Vagina (tissue), 2 donors: ENCODE results near the gene TMEM248. TPM values are rescaled to one million over a fixed set of nuclear protein-coding genes. Genes with fewer than 3 reads are reported as not detected.
"Not testable (repeated sequence)": the region's sequence is repeated elsewhere in the genome, so short reads cannot be mapped to it uniquely, and the experiment has no call there.

ENCODE experiments used
- DNase-seq, 2 donors: peaks; one replicate each; pipeline ENCODE4 v3.0.0-alpha.2; 2017; ENCODE audit errors: extremely low spot score in 2 of 2
- H3K27ac ChIP-seq: fragments of 200-600 bp; sonication (generic); one replicate; pipeline ENCODE4 v1.5.1; 2019
- H3K27me3 ChIP-seq: fragments of 200-600 bp; sonication (generic); one replicate; pipeline ENCODE4 v1.5.1; 2019
- H3K36me3 ChIP-seq, 2 donors: fragments of 200-600 bp; sonication (generic); one replicate each; pipeline ENCODE4 v1.5.1; 2017 to 2019
- H3K4me1 ChIP-seq: fragments of 200-600 bp; sonication (generic); one replicate; pipeline ENCODE4 v1.5.1; 2019
- H3K4me3 ChIP-seq, 2 donors: fragments of 200-600 bp; sonication (generic); 1 replicate in 1 of 2; 2 replicates in 1 of 2; pipeline ENCODE4 v1.5.1; 2016 to 2019
- H3K9me3 ChIP-seq: fragments of 200-600 bp; sonication (generic); one replicate; pipeline ENCODE4 v1.5.1; 2019
- CTCF ChIP-seq, 3 experiments: fragments of 450-650 bp in 2 of 3; fragments of 200-600 bp in 1 of 3; sonication (generic) in 1 of 3; IDR thresholded peaks; one replicate each; pipeline ENCODE4 v1.5.1; 2017 to 2019; ENCODE audit warnings: antibody characterized with exemption in 3 of 3, mild to moderate bottlenecking in 2 of 3, moderate library complexity in 2 of 3
- POLR2A ChIP-seq, 2 donors: fragments of 450-650 bp; IDR thresholded peaks; one replicate each; pipeline ENCODE4 v1.6.1; 2017; ENCODE audit warnings: antibody characterized with exemption in 2 of 2, mild to moderate bottlenecking in 2 of 2, moderate library complexity in 2 of 2
- POLR2AphosphoS5 ChIP-seq, 2 donors: sonication (generic); formaldehyde crosslinking; IDR thresholded peaks; one replicate each; pipeline ENCODE4 v1.9.0; 2017; ENCODE audit warnings: antibody characterized with exemption in 2 of 2, mild to moderate bottlenecking in 2 of 2, low read depth in 1 of 2; ENCODE audit not compliant: insufficient read depth in 1 of 2
- intact Hi-C: fragments of 100-400 bp; cut with DNase I; formaldehyde crosslinking; loops from one replicate; pipeline ENCODE4 v1.15.1; 2023
- small RNA-seq: library from RNA; depleted of rRNA; stranded (forward); fragments of <200 nt; gene quantifications from one replicate; pipeline ENCODE3, GENCODE V24; 2016
- total RNA-seq: library from RNA; depleted of rRNA; stranded (reverse); fragments of >200 nt; gene quantifications from one replicate; pipeline ENCODE4 v1.2.3, GENCODE V29; 2016

TMEM248 gene
- total RNA-seq, 1 donor from 2014 or later = 59.7 TPM

GRCh38 chr7:66995050-66995776 is 74.2 kb downstream of the TMEM248 start, which contains the start of gene SBDS:
SBDS (minus strand) TSS chr7:66995586; CDS start chr7:66995417, 169 bp downstream.
- Histone ChIP-seq H3K36me3 (peaks cover 0 to 35% of the 10 kb centered on the region in 2 donors), H3K4me1 (peaks cover 25% of the 10 kb centered on the region)
- intact Hi-C loops = not testable (repeated sequence)

GRCh38 chr7:66996444-66997191 is 75.6 kb downstream of the TMEM248 start, which contains the start of gene TYW1:
TYW1 (plus strand) TSS chr7:66996833; CDS start chr7:66996979, 146 bp downstream.
- intact Hi-C loops, H3K9me3 ChIP-seq, H3K27me3 ChIP-seq: not testable (repeated sequence)
- peaks cover 25% of the 10 kb centered on the region for H3K4me1 ChIP-seq
- peak; percentile 99 for DNase-seq
- H3K4me3 ChIP-seq = peak within 1 kb of the TSS; percentile 72 to 78
- H3K36me3 ChIP-seq = peaks cover 0 to 21% of the 10 kb centered on the region in 2 donors
- peak within 1 kb of the TSS; percentile 93 for H3K27ac ChIP-seq
- TF ChIP-seq POLR2A (IDR thresholded peaks at IDR 0.05) = peak in 1 of 2 donors; percentile 28
- peak; percentile 76 to 84 for TF ChIP-seq POLR2AphosphoS5 (IDR thresholded peaks at IDR 0.05; ENCODE audit: insufficient read depth in 1 of 2, low read depth in 1 of 2)

More at GRCh38 chr7:66995050-66995776, 74.2 kb downstream of the TMEM248 start, which contains the start of gene SBDS:
- peak; percentile 84 to 98 for TF ChIP-seq POLR2AphosphoS5 (IDR thresholded peaks at IDR 0.05; ENCODE audit: insufficient read depth in 1 of 2, low read depth in 1 of 2)
- peak in 1 of 2 donors; percentile 97 for TF ChIP-seq POLR2A (IDR thresholded peaks at IDR 0.05)
- DNase-seq = peak; percentile 96 to 98
- peak within 1 kb of the TSS; percentile 93 for H3K27ac ChIP-seq
- peak within 1 kb of the TSS; percentile 72 to 96 for H3K4me3 ChIP-seq
- H3K9me3 ChIP-seq, H3K27me3 ChIP-seq: not testable (repeated sequence)

DNA sequence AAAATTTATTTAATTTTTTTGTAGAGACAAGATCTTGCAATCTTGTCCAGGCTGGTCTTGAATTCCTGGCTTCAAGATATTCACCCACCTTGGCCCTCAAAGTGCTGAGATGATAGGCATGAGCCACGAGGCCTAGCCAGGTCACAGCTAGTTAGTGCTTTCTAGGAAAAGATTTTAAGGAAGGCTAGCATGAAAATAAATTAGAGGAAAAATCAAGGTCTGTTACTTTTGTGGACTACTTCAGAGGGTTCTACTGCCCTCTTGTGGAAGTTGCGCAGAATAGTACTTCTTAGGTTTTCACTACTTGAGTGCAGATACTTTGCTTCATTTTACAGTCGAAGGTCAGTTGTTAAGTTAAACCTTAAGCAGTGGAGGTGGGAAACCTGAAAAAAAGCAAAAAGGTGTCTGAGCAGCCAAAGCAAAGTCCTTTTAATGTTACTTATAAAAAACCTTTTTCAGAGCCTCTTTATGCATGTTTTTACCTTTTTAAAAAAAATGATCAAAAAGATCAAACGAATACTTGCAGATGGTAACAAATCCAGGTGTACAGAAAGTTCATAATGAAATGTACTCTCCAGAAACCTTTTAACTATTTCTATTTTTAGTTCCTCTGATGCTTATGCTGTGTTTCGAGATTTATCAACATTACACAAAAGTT is 79.7 kb downstream of the TMEM248 start:
- H3K4me1 ChIP-seq = peaks cover 11% of the 10 kb centered on the region
- H3K27ac ChIP-seq, H3K4me3 ChIP-seq, intact Hi-C loops, DNase-seq, H3K36me3 ChIP-seq, H3K9me3 ChIP-seq, H3K27me3 ChIP-seq: not testable (repeated sequence)
- peak in 1 of 3 experiments; percentile 39 for TF ChIP-seq CTCF (IDR thresholded peaks at IDR 0.05)

- intact Hi-C loops, H3K27ac ChIP-seq, H3K9me3 ChIP-seq, DNase-seq, H3K4me3 ChIP-seq, H3K27me3 ChIP-seq, H3K4me1 ChIP-seq: not testable (repeated sequence)
- peaks cover 0 to 11% of the 10 kb centered on the region in 2 donors for H3K36me3 ChIP-seq
These were observed 83.1 kb downstream of the TMEM248 start for GRCh38 chr7:67004145-67004544.

DNA sequence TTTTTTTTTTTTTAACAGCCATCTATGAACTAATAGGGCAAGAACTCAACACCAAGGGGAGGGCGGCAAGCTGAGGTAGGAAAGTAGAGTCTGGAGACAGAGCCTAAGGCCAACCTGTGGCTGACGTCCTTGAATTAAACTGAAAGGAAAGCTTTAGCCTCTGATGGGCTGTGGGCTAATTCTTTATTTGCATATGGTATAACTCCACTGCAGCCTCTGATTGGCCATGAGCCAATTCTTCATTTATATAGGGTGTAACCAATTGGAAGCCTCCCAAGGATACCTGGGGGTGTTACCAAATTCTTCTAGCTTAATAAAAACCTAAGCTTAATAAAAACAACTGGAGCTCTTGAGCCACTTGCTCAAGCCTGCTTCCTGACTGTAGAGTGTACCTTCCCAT is 85.9 kb downstream of the TMEM248 start:
- no peak overlapping the region for H3K4me3 ChIP-seq
- intact Hi-C loops = no loop called here
- no peaks in the 10 kb centered on the region for H3K27me3 ChIP-seq
- H3K27ac ChIP-seq = no peak overlapping the region
- no peaks in the 10 kb centered on the region for H3K4me1 ChIP-seq
- H3K36me3 ChIP-seq = peaks cover 0 to 32% of the 10 kb centered on the region in 2 donors
- TF ChIP-seq POLR2A (IDR thresholded peaks at IDR 0.05) = no peak
- no peak for TF ChIP-seq CTCF (IDR thresholded peaks at IDR 0.05)
- no peak for TF ChIP-seq POLR2AphosphoS5 (IDR thresholded peaks at IDR 0.05; ENCODE audit: insufficient read depth in 1 of 2, low read depth in 1 of 2)
- no peaks in the 10 kb centered on the region for H3K9me3 ChIP-seq
- DNase-seq = no peak

Small RNA genes lying within 50 kb of the gene (small RNA-seq; reads per million reads assigned to genes)
- not detected for gene RF00017
- gene RN7SL43P = not detected
- gene RNU6-1254P = not detected

Other genes starting within 250 kb of the TMEM248 start
- gene RABGEF1, start 180.5 kb upstream of the TMEM248 start, total RNA-seq = 27.7 TPM
- gene SBDS, start 74.4 kb downstream of the TMEM248 start, total RNA-seq = 79.8 TPM
- gene TYW1, start 75.6 kb downstream of the TMEM248 start, total RNA-seq = 40.8 TPM